Measurements from ENCODE around the gene PDZD8.

GRCh38 chr10:117391436-117392205, 16.4 kb upstream of the PDZD8 start:
- TF ChIP-seq, protein P1, sequence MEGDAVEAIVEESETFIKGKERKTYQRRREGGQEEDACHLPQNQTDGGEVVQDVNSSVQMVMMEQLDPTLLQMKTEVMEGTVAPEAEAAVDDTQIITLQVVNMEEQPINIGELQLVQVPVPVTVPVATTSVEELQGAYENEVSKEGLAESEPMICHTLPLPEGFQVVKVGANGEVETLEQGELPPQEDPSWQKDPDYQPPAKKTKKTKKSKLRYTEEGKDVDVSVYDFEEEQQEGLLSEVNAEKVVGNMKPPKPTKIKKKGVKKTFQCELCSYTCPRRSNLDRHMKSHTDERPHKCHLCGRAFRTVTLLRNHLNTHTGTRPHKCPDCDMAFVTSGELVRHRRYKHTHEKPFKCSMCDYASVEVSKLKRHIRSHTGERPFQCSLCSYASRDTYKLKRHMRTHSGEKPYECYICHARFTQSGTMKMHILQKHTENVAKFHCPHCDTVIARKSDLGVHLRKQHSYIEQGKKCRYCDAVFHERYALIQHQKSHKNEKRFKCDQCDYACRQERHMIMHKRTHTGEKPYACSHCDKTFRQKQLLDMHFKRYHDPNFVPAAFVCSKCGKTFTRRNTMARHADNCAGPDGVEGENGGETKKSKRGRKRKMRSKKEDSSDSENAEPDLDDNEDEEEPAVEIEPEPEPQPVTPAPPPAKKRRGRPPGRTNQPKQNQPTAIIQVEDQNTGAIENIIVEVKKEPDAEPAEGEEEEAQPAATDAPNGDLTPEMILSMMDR (conservative IDR thresholded peaks at IDR 0.05; ENCODE audit: low read depth, low read length): no peak
- no peak for TF ChIP-seq EZH2phosphoT487 (IDR thresholded peaks at IDR 0.05; ENCODE audit: borderline replicate concordance, low read length)
